ENCODE measurements around the gene UPK1B. TPM values are rescaled to one million over a fixed set of nuclear protein-coding genes. Genes with fewer than 3 reads are reported as not detected.

The UPK1B gene
- total RNA-seq, 6 experiments from 2014 or later, result 0.20 TPM; not detected in 5

GRCh38 chr3:119140466-119140865, 32.9 kb upstream of the UPK1B start:
- no peaks in the 10 kb centered on the region for H3K9me3 ChIP-seq
- no peaks in the 10 kb centered on the region for H3K4me1 ChIP-seq
- TF ChIP-seq POLR2A (IDR thresholded peaks at IDR 0.05), result no peak
- TF ChIP-seq, protein P1, sequence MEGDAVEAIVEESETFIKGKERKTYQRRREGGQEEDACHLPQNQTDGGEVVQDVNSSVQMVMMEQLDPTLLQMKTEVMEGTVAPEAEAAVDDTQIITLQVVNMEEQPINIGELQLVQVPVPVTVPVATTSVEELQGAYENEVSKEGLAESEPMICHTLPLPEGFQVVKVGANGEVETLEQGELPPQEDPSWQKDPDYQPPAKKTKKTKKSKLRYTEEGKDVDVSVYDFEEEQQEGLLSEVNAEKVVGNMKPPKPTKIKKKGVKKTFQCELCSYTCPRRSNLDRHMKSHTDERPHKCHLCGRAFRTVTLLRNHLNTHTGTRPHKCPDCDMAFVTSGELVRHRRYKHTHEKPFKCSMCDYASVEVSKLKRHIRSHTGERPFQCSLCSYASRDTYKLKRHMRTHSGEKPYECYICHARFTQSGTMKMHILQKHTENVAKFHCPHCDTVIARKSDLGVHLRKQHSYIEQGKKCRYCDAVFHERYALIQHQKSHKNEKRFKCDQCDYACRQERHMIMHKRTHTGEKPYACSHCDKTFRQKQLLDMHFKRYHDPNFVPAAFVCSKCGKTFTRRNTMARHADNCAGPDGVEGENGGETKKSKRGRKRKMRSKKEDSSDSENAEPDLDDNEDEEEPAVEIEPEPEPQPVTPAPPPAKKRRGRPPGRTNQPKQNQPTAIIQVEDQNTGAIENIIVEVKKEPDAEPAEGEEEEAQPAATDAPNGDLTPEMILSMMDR (IDR thresholded peaks at IDR 0.05), result no peak
- no peaks in the 10 kb centered on the region for H3K27me3 ChIP-seq
- H3K36me3 ChIP-seq, result no peaks in the 10 kb centered on the region
- ATAC-seq, result no peak
- WGBS (ENCODE audit: insufficient coverage, low coverage, low lambda C conversion rate, missing lambda C conversion rate), result 100% methylated on average over 3 of the region's 5 CpGs
- DNase-seq, result no peak
- H3K27ac ChIP-seq, result no peak overlapping the region
- no peak overlapping the region for H3K4me3 ChIP-seq
- intact Hi-C loops (cut with DNase I), result no loop called here

DNA sequence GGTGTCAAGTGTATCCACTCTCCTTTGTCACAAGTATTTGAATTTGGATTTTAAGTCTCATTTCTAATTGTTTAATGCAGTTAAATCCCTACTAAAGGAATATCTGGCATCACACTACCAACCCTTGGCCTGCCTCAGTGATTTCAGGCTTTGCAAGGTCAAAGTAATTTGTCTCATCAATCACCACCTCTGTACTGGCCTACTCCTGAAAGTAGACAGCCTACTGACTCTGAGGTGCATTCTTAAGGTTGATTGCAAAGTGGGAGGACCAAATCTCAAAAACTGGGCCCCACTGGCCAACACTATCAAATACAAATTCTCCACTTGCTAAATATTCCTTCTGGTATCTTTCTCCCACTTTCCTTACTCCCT, 28.3 kb upstream of the UPK1B start:
- Histone ChIP-seq H3K4me1 (no peaks in the 10 kb centered on the region), H3K27me3 (no peaks in the 10 kb centered on the region), H3K9me3 (no peaks in the 10 kb centered on the region), H3K36me3 (no peaks in the 10 kb centered on the region), H3K27ac (no peak overlapping the region), H3K4me3 (no peak overlapping the region)
- no peak for DNase-seq
- no peak for ATAC-seq
- TF ChIP-seq, protein P1 (IDR thresholded peaks at IDR 0.05), result no peak
- TF ChIP-seq POLR2A (IDR thresholded peaks at IDR 0.05), result no peak
- intact Hi-C loops (cut with DNase I), result no loop called here

DNA sequence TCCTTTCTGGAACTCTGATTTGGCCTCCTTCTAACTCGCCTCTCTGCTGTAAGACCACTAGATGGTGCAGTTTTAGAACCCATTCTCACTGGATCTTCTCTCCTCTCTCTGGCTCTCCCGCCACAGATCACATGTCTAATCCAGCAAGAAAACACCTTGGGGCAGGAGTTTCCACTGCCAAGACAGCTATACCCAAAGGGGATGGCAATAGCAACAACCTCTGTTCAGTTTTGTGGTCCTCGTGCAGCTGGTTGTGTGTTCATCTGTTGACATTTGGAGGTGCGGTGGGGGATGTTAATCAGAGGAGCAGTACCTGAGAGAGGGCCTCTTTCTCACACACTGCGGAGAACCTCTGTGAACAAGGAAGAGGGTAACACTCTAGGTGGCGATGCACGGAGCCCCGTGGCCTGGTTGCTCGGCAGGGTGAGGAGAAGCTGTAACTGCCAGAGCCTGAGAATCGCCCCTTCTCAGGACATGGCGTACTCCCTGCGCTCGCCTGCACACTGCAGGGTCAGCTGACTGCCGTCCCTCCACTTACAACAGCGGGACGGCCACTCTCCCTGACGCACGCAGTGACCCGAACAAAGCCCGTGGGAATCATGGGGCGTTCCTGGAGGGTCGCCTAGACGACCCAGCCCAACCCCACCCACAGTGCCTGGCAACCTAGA, 27.8 kb upstream of the UPK1B start, which contains the start of gene TEX55:
TEX55 (plus strand) TSS at position 666 of the 668 bp plus-strand sequence. CDS start 25 bp downstream, outside the sequence.
- no peaks in the 10 kb centered on the region for H3K27me3 ChIP-seq
- no peak within 1 kb of the TSS for H3K27ac ChIP-seq
- no peak within 1 kb of the TSS for H3K4me3 ChIP-seq
- H3K9me3 ChIP-seq, result no peaks in the 10 kb centered on the region
- H3K4me1 ChIP-seq, result no peaks in the 10 kb centered on the region
- TF ChIP-seq, protein P1 (IDR thresholded peaks at IDR 0.05), result peak; percentile 49 to 58 (median 52)
- no peak for TF ChIP-seq POLR2A (IDR thresholded peaks at IDR 0.05)
- WGBS (ENCODE audit: insufficient coverage, low coverage, low lambda C conversion rate, missing lambda C conversion rate), result 30% methylated on average over 2 of the region's 23 CpGs
- DNase-seq, result no peak
- H3K36me3 ChIP-seq, result no peaks in the 10 kb centered on the region
- ATAC-seq, result peak; percentile 79 to 91 (median 84)
- intact Hi-C loops (cut with DNase I), result no loop called here

DNA sequence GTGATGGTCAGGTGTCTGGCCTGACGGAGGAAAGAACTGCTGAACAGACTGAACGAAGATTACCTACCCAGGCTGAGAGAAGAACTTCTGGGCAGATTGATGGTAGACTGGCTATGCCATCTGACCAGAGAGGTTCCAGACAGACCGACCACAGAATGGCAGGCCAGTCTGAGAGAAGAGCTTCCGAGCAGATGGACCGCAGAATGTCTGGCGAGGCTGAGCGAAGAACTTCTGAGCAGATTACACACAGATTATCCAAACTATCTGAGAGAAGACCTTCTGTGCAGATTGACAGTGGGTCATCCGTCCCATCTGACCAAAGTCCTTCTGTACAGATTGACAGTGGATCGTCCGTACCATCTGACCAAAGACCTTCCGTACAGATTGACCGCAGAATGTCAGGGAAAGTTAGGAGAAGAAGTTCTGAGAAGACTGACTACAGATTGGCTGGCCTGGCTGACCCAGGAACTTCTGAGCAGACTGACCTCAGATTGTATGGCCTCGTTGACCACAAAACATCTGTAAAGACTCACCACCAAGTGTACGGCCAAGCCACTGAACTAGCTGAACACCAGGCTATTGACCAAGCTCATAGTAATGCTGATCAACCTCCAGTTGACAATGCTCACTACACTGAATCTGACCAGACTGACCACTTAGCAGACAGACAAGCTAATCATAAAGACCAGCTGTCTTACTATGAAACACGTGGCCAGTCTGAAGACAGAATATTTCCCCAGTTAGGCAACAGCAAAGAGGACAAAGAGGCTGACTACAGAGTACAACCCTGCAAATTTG, 26.6 kb upstream of the UPK1B start:
- no peak overlapping the region for H3K4me3 ChIP-seq
- no peak for TF ChIP-seq POLR2A (IDR thresholded peaks at IDR 0.05)
- TF ChIP-seq, protein P1 (IDR thresholded peaks at IDR 0.05), result no peak
- DNase-seq (no peak), ATAC-seq (no peak)
- WGBS (ENCODE audit: insufficient coverage, low coverage, low lambda C conversion rate, missing lambda C conversion rate), result 60% methylated on average over 9 of the region's 15 CpGs
- H3K9me3 ChIP-seq, result no peaks in the 10 kb centered on the region
- no peaks in the 10 kb centered on the region for H3K36me3 ChIP-seq
- no peaks in the 10 kb centered on the region for H3K4me1 ChIP-seq
- H3K27me3 ChIP-seq, result no peaks in the 10 kb centered on the region
- no peak overlapping the region for H3K27ac ChIP-seq
- intact Hi-C loops (cut with DNase I), result no loop called here
